HCT116 (cell line): Measurements from ENCODE around the gene PGS1. TPM values are rescaled to one million over a fixed set of nuclear protein-coding genes. Genes with fewer than 3 reads are reported as not detected.

Experiments
- ATAC-seq: fragments of 200-7000 bp; cut with Tn5 transposase; 2 replicates; pipeline ENCODE4 v1.9.1; 2020; ENCODE audit warnings: mild to moderate bottlenecking, moderate library complexity
- BruUV-seq: library from RNA; stranded (reverse); fragments of 400-500 nt; replicated peaks from 2 replicates; lab custom pipeline; 2021; lab: Mats Ljungman, UMichigan
- CTCF ChIA-PET: fragments of 300-600 bp; sonication (Branson Sonifier 250); formaldehyde crosslinking; loops from one replicate; lab custom pipeline; 2021; ENCODE audit warnings: antibody characterized with exemption; lab: Charles Lee
- POLR2A ChIA-PET: fragments of 300-600, 350-600 bp; sonication (Branson Sonifier 250); formaldehyde crosslinking; loops from one replicate; lab custom pipeline; 2021; ENCODE audit warnings: antibody characterized with exemption; lab: Charles Lee
- RAD21 ChIA-PET, 2 experiments: fragments of 300-600 bp; sonication (Branson Sonifier 250); formaldehyde crosslinking; loops; one replicate each; lab custom pipeline; 2023; ENCODE audit warnings: low total read pairs in 2 of 2; ENCODE audit not compliant: uncharacterized antibody in 2 of 2, unreplicated experiment in 2 of 2, low non-redundant PET in 1 of 2; lab: Charles Lee
- DNase-seq: peaks from one replicate; pipeline ENCODE4 v3.0.0-alpha.2; 2010; ENCODE audit warnings: low read depth, low spot score
- H2AFZ ChIP-seq: fragments of 200-600 bp; shearing (Covaris generic), sonication (generic); 2 replicates; pipeline ENCODE4 v1.6.1; 2017; ENCODE audit warnings: low read depth, mixed run types, mixed read lengths, antibody characterized with exemption, low read length; ENCODE audit not compliant: poor library complexity, severe bottlenecking
- H3K27ac ChIP-seq: 2 replicates; pipeline ENCODE4 v1.5.1; 2012; ENCODE audit warnings: low read depth, low read length
- H3K27me3 ChIP-seq: fragments of 200-600 bp; sonication (generic); 2 replicates; pipeline ENCODE4 v1.6.1; 2016; ENCODE audit warnings: mixed run types, low read length, mixed read lengths; ENCODE audit not compliant: insufficient read depth
- H3K36me3 ChIP-seq, 2 experiments: fragments of 200-500 bp in 1 of 2; fragments of 200-600 bp in 1 of 2; sonication (Bioruptor generic) in 1 of 2; sonication (generic) in 1 of 2; 2 replicates each; pipeline versions ENCODE4 v1.5.1 to v1.6.1; 2014 to 2016; ENCODE audit warnings: low read length in 2 of 2, inconsistent platforms in 1 of 2, mixed read lengths in 1 of 2, mixed run types in 1 of 2; ENCODE audit not compliant: insufficient read depth in 2 of 2, control insufficient read depth in 1 of 2
- H3K4me1 ChIP-seq, 2 experiments: fragments of 200-600 bp in 1 of 2; sonication (generic) in 1 of 2; 2 replicates each; pipeline versions ENCODE4 v1.5.1 to v1.6.1; 2012 to 2017; ENCODE audit warnings: low read length in 2 of 2, inconsistent platforms in 1 of 2, mild to moderate bottlenecking in 1 of 2, mixed read lengths in 1 of 2, mixed run types in 1 of 2, moderate library complexity in 1 of 2; ENCODE audit not compliant: insufficient read depth in 2 of 2, control insufficient read depth in 1 of 2
- H3K4me2 ChIP-seq: fragments of 200-600 bp; sonication (generic); 2 replicates; pipeline ENCODE4 v1.6.1; 2017; ENCODE audit warnings: mixed run types, low read length, mixed read lengths
- H3K4me3 ChIP-seq, 2 experiments: fragments of 200-600 bp in 1 of 2; sonication (generic) in 1 of 2; replicated peaks in 1 of 2; 2 replicates each; pipeline ENCODE4 v1.5.1; 2011 to 2016; ENCODE audit warnings: low read length in 2 of 2, control low read depth in 1 of 2, low read depth in 1 of 2, mild to moderate bottlenecking in 1 of 2, mixed read lengths in 1 of 2, mixed run types in 1 of 2
- H3K79me2 ChIP-seq: fragments of 200-600 bp; sonication (generic); 2 replicates; pipeline ENCODE4 v1.6.1; 2017; ENCODE audit warnings: mild to moderate bottlenecking, mixed run types, low read length, moderate library complexity, mixed read lengths; ENCODE audit not compliant: insufficient read depth
- H3K9ac ChIP-seq: fragments of 200-600 bp; sonication (generic); 2 replicates; pipeline ENCODE4 v1.6.1; 2016; ENCODE audit warnings: low read length, mixed read lengths
- H3K9me2 ChIP-seq: fragments of 200-600 bp; sonication (generic), shearing (Covaris generic); 2 replicates; pipeline ENCODE4 v1.6.1; 2017; ENCODE audit warnings: mixed run types, mild to moderate bottlenecking, moderate library complexity; ENCODE audit not compliant: insufficient read depth
- H3K9me3 ChIP-seq, 2 experiments: fragments of 200-500 bp in 1 of 2; fragments of 200-600 bp in 1 of 2; sonication (Bioruptor generic) in 1 of 2; sonication (generic) in 1 of 2; 2 replicates each; pipeline ENCODE4 v1.6.1; 2014 to 2017; ENCODE audit warnings: low read length in 2 of 2, mixed read lengths in 2 of 2, inconsistent platforms in 1 of 2, low read depth in 1 of 2, mild to moderate bottlenecking in 1 of 2, mixed run types in 1 of 2, moderate library complexity in 1 of 2; ENCODE audit not compliant: control insufficient read depth in 1 of 2, insufficient read depth in 1 of 2
- H4K20me1 ChIP-seq: fragments of 200-600 bp; sonication (generic), shearing (Covaris generic); 2 replicates; pipeline ENCODE4 v1.6.1; 2017; ENCODE audit warnings: mixed run types, mild to moderate bottlenecking, moderate library complexity; ENCODE audit not compliant: insufficient read depth
- ATF3 ChIP-seq: IDR thresholded peaks from 2 replicates; pipeline ENCODE4 v1.6.1; 2012
- CTCF ChIP-seq, 3 experiments: fragments of 200-600 bp in 1 of 3; sonication (generic) in 1 of 3; IDR thresholded peaks in 2 of 3; conservative IDR thresholded peaks in 1 of 3; 2 replicates each; pipeline ENCODE4 v1.5.1; 2012 to 2017; ENCODE audit warnings: low read depth in 2 of 3, low read length in 2 of 3, antibody characterized with exemption in 1 of 3, borderline replicate concordance in 1 of 3, control low read depth in 1 of 3, mild to moderate bottlenecking in 1 of 3, mixed read lengths in 1 of 3, mixed run types in 1 of 3, moderate library complexity in 1 of 3; ENCODE audit not compliant: insufficient read depth in 1 of 3
- POLR2A ChIP-seq: IDR thresholded peaks from 2 replicates; pipeline ENCODE4 v1.7.0; 2011; ENCODE audit warnings: borderline replicate concordance; ENCODE audit not compliant: insufficient read depth, insufficient read length; ENCODE audit errors: extremely low read depth
- TCF7L2 ChIP-seq: IDR thresholded peaks from 2 replicates; pipeline ENCODE4 v1.7.0; 2011; ENCODE audit warnings: borderline replicate concordance, inconsistent platforms; ENCODE audit not compliant: insufficient read depth, insufficient read length; ENCODE audit errors: extremely low read depth
- intact Hi-C: fragments of 100-400 bp; cut with micrococcal nuclease; formaldehyde crosslinking; loops from 2 replicates; pipeline ENCODE4 v1.10.0; 2022
- total RNA-seq: library from RNA; stranded (reverse); gene quantifications from one replicate; pipeline ENCODE4 v1.2.1, GENCODE V29; 2021; ENCODE audit not compliant: unreplicated experiment

The PGS1 gene
- total RNA-seq, 1 experiment from 2014 or later, result 44.4 TPM

- H3K4me2 ChIP-seq, result no peak overlapping the region
- intact Hi-C loops, result no loop called here
- no peak for TF ChIP-seq POLR2A
- no peak for TF ChIP-seq ATF3
- TF ChIP-seq CTCF (IDR thresholded peaks at IDR 0.05 in 2 of 3, conservative IDR thresholded peaks at IDR 0.05 in 1 of 3; ENCODE audit: borderline replicate concordance in 1 of 3, insufficient read depth in 1 of 3, low read depth in 2 of 3, low read length in 2 of 3), result no peak
- ATAC-seq (no peak), DNase-seq (no peak)
- H3K9me3 ChIP-seq, result no peaks in the 10 kb centered on the region
- no peak overlapping the region for H3K27ac ChIP-seq
- ChIA-PET POLR2A (no interaction called here), CTCF (interaction anchor here (1.2 kb wide), 1 partner anchor 16 kb away, joined by 5 read pairs; no protein-coding TSS in a partner anchor), RAD21 (no interaction called here)
- H3K27me3 ChIP-seq, result no peaks in the 10 kb centered on the region
- no peak overlapping the region for H2AFZ ChIP-seq
- H3K4me3 ChIP-seq, result no peak overlapping the region
- no peaks in the 10 kb centered on the region for H4K20me1 ChIP-seq
- H3K9ac ChIP-seq, result no peak overlapping the region
- H3K79me2 ChIP-seq, result no peaks in the 10 kb centered on the region
- H3K9me2 ChIP-seq, result no peaks in the 10 kb centered on the region
- no peaks in the 10 kb centered on the region for H3K36me3 ChIP-seq
- no TSS peak for BruUV-seq
- H3K4me1 ChIP-seq, result peaks cover 0 to 8% of the 10 kb centered on the region in 2 experiments; a peak in 2 of 4 replicates
Observed at GRCh38 chr17:78437508-78438169, 59.2 kb downstream of the PGS1 start.

- Histone ChIP-seq H3K27ac (no peak overlapping the region), H3K36me3 (no peaks in the 10 kb centered on the region), H3K9me2 (no peaks in the 10 kb centered on the region), H3K4me2 (no peak overlapping the region)
- intact Hi-C loops, result no loop called here
- ChIA-PET RAD21 (no interaction called here), POLR2A (no interaction called here)
- BruUV-seq, result no TSS peak
- no peak for TF ChIP-seq TCF7L2
- TF ChIP-seq, all 23 proteins: peak for 0
- Histone ChIP-seq H3K27me3 (no peaks in the 10 kb centered on the region), H3K4me3 (no peak overlapping the region), H4K20me1 (no peaks in the 10 kb centered on the region), H2AFZ (no peak overlapping the region), H3K4me1 (peaks cover 0 to 8% of the 10 kb centered on the region in 2 experiments; a peak in 2 of 4 replicates), H3K9me3 (no peaks in the 10 kb centered on the region), H3K79me2 (no peaks in the 10 kb centered on the region), H3K9ac (no peak overlapping the region)
- CTCF ChIA-PET, result no interaction called here
- DNase-seq (no peak), ATAC-seq (no peak)
Observed at GRCh38 chr17:78438271-78438691, 59.8 kb downstream of the PGS1 start.
